Endothelial cell (in vitro differentiated cells): Measurements from ENCODE around the gene TMEM185B. TPM values are rescaled to one million over a fixed set of nuclear protein-coding genes. Genes with fewer than 3 reads are reported as not detected.

Experiments used
- DNase-seq: peaks from one replicate; pipeline ENCODE4 v3.0.0; 2021; ENCODE audit warnings: low spot score
- H3K27ac Mint-ChIP-seq: one replicate; pipeline ENCODE4 v1.8.0; 2021; ENCODE audit warnings: mixed read lengths, inconsistent platforms; ENCODE audit not compliant: unreplicated experiment
- H3K27me3 Mint-ChIP-seq: one replicate; pipeline ENCODE4 v1.8.0; 2021; ENCODE audit warnings: mild to moderate bottlenecking, moderate library complexity, mixed read lengths, inconsistent platforms; ENCODE audit not compliant: unreplicated experiment
- H3K36me3 Mint-ChIP-seq: one replicate; pipeline ENCODE4 v1.8.0; 2021; ENCODE audit warnings: mild to moderate bottlenecking, low read depth, mixed read lengths, inconsistent platforms; ENCODE audit not compliant: unreplicated experiment
- H3K4me1 Mint-ChIP-seq: one replicate; pipeline ENCODE4 v1.8.0; 2021; ENCODE audit warnings: mild to moderate bottlenecking, mixed read lengths, inconsistent platforms; ENCODE audit not compliant: unreplicated experiment
- H3K4me3 Mint-ChIP-seq: one replicate; pipeline ENCODE4 v1.8.0; 2021; ENCODE audit warnings: mild to moderate bottlenecking, mixed read lengths, inconsistent platforms; ENCODE audit not compliant: unreplicated experiment
- H3K9me3 Mint-ChIP-seq: one replicate; pipeline ENCODE4 v1.8.0; 2021; ENCODE audit warnings: mixed read lengths, inconsistent platforms; ENCODE audit not compliant: unreplicated experiment
- CTCF ChIP-seq: fragments of 200-600 bp; sonication (generic); IDR thresholded peaks from one replicate; pipeline ENCODE4 v1.5.0; 2021; ENCODE audit warnings: antibody characterized with exemption; ENCODE audit not compliant: unreplicated experiment
- total RNA-seq: library from RNA; stranded (reverse); fragmentation: NEBNext Ultra II Directional; extraction: Animal tissue kit (Norgen Biotek cat#: 25700); gene quantifications from one replicate; pipeline ENCODE4 v1.2.1, GENCODE V29; 2021; ENCODE audit not compliant: unreplicated experiment

Gene TMEM185B
- total RNA-seq, 1 donor from 2014 or later: 38.4 TPM

DNA sequence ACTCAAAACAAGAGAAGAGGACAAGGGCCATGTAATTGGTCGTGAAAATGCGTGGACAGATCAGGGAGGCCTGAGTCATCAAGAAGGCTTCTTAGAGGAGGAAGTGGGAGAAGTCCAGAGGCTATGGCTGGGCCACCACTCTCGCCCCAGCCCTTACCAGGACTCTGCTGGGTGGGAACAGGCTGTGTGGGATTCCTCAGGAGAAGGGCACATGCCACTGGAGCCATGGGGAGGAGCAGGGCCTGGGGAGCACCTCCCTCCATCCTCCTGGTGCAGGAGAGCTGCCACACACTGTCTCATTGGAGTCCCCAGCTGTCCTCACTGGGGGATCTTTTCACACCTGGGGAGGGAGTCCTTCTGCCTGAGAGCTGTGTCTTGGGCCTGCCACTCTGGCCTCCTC lies 20.0 kb upstream of the TMEM185B start:
- no peak for DNase-seq
- no peak overlapping the region for H3K4me3 Mint-ChIP-seq
- H3K9me3 Mint-ChIP-seq: no peaks in the 10 kb centered on the region
- peaks cover 79% of the 10 kb centered on the region for H3K4me1 Mint-ChIP-seq
- peaks cover 19% of the 10 kb centered on the region for H3K27me3 Mint-ChIP-seq
- no peak for TF ChIP-seq CTCF
- H3K36me3 Mint-ChIP-seq: peaks cover 14% of the 10 kb centered on the region
- H3K27ac Mint-ChIP-seq: no peak overlapping the region

DNA sequence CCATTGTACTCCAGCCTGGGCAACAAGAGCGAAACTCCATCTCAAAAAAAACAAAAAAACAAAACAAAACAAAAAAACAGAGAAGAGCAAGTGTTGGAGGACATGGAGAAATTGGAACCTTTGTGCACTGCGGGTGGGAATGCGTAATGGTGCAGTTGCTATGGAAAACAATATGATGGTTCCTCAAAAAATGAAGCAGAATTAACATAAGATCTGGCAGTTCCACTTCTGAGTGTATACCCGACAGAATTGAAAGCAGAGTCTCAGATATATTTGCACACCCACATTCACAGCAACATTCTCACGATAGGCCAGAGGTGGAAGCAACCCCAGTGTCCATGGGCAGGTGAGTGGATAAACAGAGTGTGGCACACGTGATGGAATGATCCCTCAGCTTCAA lies 18.5 kb upstream of the TMEM185B start:
- Mint-ChIP-seq H3K9me3 (no peaks in the 10 kb centered on the region), H3K27ac (no peak overlapping the region), H3K4me3 (peak overlapping the region; percentile 43), H3K27me3 (peaks cover 18% of the 10 kb centered on the region), H3K36me3 (peaks cover 14% of the 10 kb centered on the region), H3K4me1 (peaks cover 77% of the 10 kb centered on the region)
- TF ChIP-seq CTCF: no peak
- no peak for DNase-seq

GRCh38 chr2:120240901-120241429 lies 17.8 kb upstream of the TMEM185B start:
- Mint-ChIP-seq H3K4me1 (peaks cover 72% of the 10 kb centered on the region), H3K9me3 (no peaks in the 10 kb centered on the region), H3K36me3 (peaks cover 14% of the 10 kb centered on the region), H3K27me3 (peaks cover 19% of the 10 kb centered on the region), H3K27ac (peak overlapping the region; percentile 52), H3K4me3 (no peak overlapping the region)
- no peak for DNase-seq
- no peak for TF ChIP-seq CTCF

DNA sequence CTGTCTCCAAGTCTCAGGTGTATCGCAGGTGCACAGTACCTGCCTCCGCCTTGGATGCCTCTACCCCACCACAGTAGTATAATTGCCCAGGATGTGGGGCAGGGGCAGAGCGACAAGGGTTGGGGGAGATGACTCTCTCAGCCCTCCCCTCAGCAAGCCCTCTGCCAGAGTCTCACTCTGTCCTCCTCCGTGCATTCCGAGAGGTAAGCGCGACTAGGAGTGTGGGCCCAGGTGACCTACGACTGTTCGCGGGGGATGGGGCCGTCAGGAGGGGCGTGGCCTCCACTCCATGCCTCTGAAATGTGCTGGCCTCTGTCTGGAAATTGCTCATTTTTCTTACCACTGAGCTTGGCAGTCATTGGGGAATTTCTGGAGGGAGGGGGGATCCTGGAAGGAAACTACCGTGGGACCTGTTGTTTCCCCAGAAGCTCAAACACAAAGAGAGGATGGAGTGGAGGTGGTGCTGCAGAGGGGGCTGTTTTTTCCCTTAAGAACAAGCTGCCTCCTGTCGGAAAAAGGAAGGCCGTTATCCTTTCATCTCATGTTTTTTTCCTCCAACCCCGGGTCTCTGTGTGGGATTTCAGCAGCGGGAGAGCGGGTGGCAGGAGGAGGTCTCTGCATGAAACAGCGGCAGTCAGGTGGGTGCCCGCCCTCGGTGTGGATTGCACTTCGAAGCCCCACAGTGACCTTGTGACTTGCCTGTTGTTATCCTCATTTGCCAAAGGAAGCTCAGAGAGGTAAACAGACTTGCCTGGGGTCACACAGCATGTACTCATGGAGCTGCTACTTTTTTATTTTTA lies 16.5 kb upstream of the TMEM185B start:
- TF ChIP-seq CTCF: no peak
- H3K4me3 Mint-ChIP-seq: peak overlapping the region; percentile 31
- H3K9me3 Mint-ChIP-seq: no peaks in the 10 kb centered on the region
- peak overlapping the region; percentile 91 for H3K27ac Mint-ChIP-seq
- peak; percentile 76 for DNase-seq
- peaks cover 14% of the 10 kb centered on the region for H3K36me3 Mint-ChIP-seq
- peaks cover 63% of the 10 kb centered on the region for H3K4me1 Mint-ChIP-seq
- peaks cover 18% of the 10 kb centered on the region for H3K27me3 Mint-ChIP-seq
